GM19035 (cell line): Measurements from ENCODE around the gene XAGE3.
"Not testable (repeated sequence)": the region's sequence is repeated elsewhere in the genome, so short reads cannot be mapped to it uniquely, and the experiment has no call there.

ENCODE experiments used
- ATAC-seq: cut with Tn5 transposase; IDR thresholded peaks from one replicate; pipeline ENCODE4 v1.9.1; 2021; ENCODE audit not compliant: unreplicated experiment

Gene XAGE3

GRCh38 chrX:52843619-52844018, 24.3 kb downstream of the XAGE3 start:
- not testable (repeated sequence) for ATAC-seq

DNA sequence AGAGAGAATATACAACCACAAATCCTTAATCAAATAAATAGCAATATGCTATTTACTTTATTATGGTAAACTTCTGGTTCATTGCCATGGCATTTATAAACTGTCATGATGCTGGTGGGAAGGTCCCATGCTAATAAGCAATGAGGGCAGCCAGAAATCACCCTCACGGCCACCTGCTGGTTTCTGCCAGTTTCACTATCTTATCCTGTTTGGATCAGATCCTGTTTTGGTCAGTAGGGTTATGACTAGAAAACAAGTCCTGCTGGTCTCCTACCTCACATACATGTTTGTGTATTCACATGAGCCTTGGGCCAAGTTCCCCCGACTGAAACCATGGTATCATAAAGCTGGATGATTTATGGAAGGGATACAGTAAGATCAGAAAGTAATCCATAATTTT, 28.7 kb downstream of the XAGE3 start:
- ATAC-seq, result no peak

DNA sequence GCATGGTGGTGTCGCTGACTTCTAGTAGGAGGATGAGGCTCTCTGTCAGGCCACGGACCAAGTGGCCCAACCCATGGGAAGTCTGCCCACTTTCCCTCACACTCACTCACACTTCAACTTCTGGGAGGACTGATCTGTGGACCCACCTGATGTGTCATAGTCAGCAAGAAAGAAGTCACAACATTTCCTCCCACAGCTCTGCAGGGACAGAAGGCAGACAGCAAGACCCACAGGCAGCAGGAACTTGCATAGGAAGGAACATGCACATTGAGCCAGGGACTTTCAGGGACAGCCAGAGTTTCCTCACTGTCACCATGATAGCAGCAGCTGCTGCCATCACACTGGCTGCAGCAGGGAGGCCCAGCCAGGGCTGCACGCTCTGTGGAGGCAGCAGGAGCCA, 37.3 kb downstream of the XAGE3 start:
- ATAC-seq, result no peak

DNA sequence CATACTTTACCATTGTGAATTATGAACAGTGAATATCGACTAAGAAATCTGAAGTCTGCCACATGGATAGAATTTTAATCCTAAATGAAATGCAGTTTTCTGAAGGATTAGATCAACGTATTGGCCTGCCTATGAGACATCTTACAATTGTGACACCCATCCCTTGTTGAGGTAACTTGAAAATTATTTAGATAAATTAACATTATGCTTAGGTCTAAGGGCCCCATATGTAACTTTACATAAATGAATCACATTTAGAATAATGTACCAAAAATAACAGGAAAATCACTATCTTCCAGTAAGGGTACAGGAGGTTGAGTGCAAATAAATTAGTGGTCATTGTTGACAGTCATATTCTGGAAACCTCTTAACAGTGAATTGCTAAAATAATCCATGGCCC, 43.3 kb downstream of the XAGE3 start:
- no peak for ATAC-seq

- ATAC-seq, result no peak
Observed at GRCh38 chrX:52821079-52821760, 46.7 kb downstream of the XAGE3 start.

- no peak for ATAC-seq
Observed at GRCh38 chrX:52819788-52820187, 48.1 kb downstream of the XAGE3 start.
